WTC11 (cell line): ENCODE measurements around the gene F10. TPM values are rescaled to one million over a fixed set of nuclear protein-coding genes. Genes with fewer than 3 reads are reported as not detected.

Experiments used
- ATAC-seq: fragments of 200-7000 bp; cut with Tn5 transposase; 2 replicates; pipeline ENCODE4 v1.10.0; 2021; ENCODE audit warnings: mild to moderate bottlenecking, moderate library complexity
- CTCF ChIA-PET: fragments of 300-600 bp; sonication (Branson Sonifier 250); formaldehyde crosslinking; loops from one replicate; lab custom pipeline; 2021; ENCODE audit warnings: antibody characterized with exemption; lab: Charles Lee
- POLR2A ChIA-PET: fragments of 350-600 bp; sonication (Branson Sonifier 250); formaldehyde crosslinking; loops from one replicate; lab custom pipeline; 2021; ENCODE audit warnings: antibody characterized with exemption; lab: Charles Lee
- DNase-seq: peaks from one replicate; pipeline ENCODE4 v3.0.0; 2021; ENCODE audit warnings: low spot score
- H3K27ac Mint-ChIP-seq: 2 replicates; pipeline ENCODE4 v1.8.0; 2021; ENCODE audit warnings: mixed read lengths
- H3K27me3 Mint-ChIP-seq: 2 replicates; pipeline ENCODE4 v1.8.0; 2021; ENCODE audit warnings: low read depth, mild to moderate bottlenecking, moderate library complexity, mixed read lengths
- H3K36me3 Mint-ChIP-seq: 2 replicates; pipeline ENCODE4 v1.8.0; 2021; ENCODE audit warnings: mixed read lengths
- H3K4me1 Mint-ChIP-seq: 2 replicates; pipeline ENCODE4 v1.8.0; 2022; ENCODE audit warnings: mixed read lengths
- H3K4me3 Mint-ChIP-seq: 2 replicates; pipeline ENCODE4 v1.8.0; 2021; ENCODE audit warnings: mild to moderate bottlenecking, moderate library complexity, mixed read lengths
- H3K9me3 Mint-ChIP-seq: 2 replicates; pipeline ENCODE4 v1.8.0; 2021; ENCODE audit warnings: mixed read lengths
- ATF1 ChIP-seq: sonication (generic); formaldehyde crosslinking; IDR thresholded peaks from 2 replicates; pipeline ENCODE4 v1.8.1; 2023; ENCODE audit warnings: mild to moderate bottlenecking, moderate library complexity, missing genetic modification reagents
- CREB1 ChIP-seq: sonication (generic); formaldehyde crosslinking; IDR thresholded peaks from 2 replicates; pipeline ENCODE4 v1.8.0; 2023; ENCODE audit warnings: mild to moderate bottlenecking, missing genetic modification reagents
- CREM ChIP-seq: sonication (generic); formaldehyde crosslinking; IDR thresholded peaks from 2 replicates; pipeline ENCODE4 v1.8.1; 2022; ENCODE audit warnings: mild to moderate bottlenecking, missing genetic modification reagents, moderate library complexity
- EMX1 ChIP-seq: fragments of 250-450 bp; sonication (Bioruptor Pico); IDR thresholded peaks from 2 replicates; pipeline ENCODE4 v1.8.0; 2021; ENCODE audit warnings: mild to moderate bottlenecking
- ESRRA ChIP-seq: sonication (generic); formaldehyde crosslinking; IDR thresholded peaks from 2 replicates; pipeline ENCODE4 v1.8.1; 2022; ENCODE audit warnings: mild to moderate bottlenecking, missing genetic modification reagents, borderline replicate concordance
- IRF2 ChIP-seq: sonication (generic); formaldehyde crosslinking; IDR thresholded peaks from 2 replicates; pipeline ENCODE4 v1.8.0; 2022; ENCODE audit warnings: low read depth, missing genetic modification reagents, borderline replicate concordance
- NFYB ChIP-seq: sonication (generic); formaldehyde crosslinking; conservative IDR thresholded peaks from 2 replicates; pipeline ENCODE4 v1.8.0; 2022; ENCODE audit warnings: low read depth, missing genetic modification reagents
- TCF7 ChIP-seq: sonication (generic); formaldehyde crosslinking; IDR thresholded peaks from 2 replicates; pipeline ENCODE4 v1.8.0; 2022; ENCODE audit warnings: mild to moderate bottlenecking, low read depth, missing genetic modification reagents, moderate library complexity
- TEAD4 ChIP-seq: sonication (generic); formaldehyde crosslinking; IDR thresholded peaks from 2 replicates; pipeline ENCODE4 v1.8.0; 2022; ENCODE audit warnings: mild to moderate bottlenecking, missing genetic modification reagents
- ZNF232 ChIP-seq: sonication (generic); formaldehyde crosslinking; IDR thresholded peaks from 2 replicates; pipeline ENCODE4 v1.8.0; 2022; ENCODE audit warnings: mild to moderate bottlenecking, missing genetic modification reagents
- total RNA-seq: library from RNA; stranded (reverse); gene quantifications from 3 replicates; pipeline ENCODE4 v1.2.3, GENCODE V29; 2021
- TF ChIP-seq, protein P1 (sequence below): sonication (generic); formaldehyde crosslinking; conservative IDR thresholded peaks from 2 replicates; pipeline ENCODE4 v1.8.1; 2023; ENCODE audit warnings: mild to moderate bottlenecking, low read depth, missing genetic modification reagents, moderate library complexity
- TF ChIP-seq, protein P2 (sequence below): fragments of 250-450 bp; sonication (Bioruptor Pico); IDR thresholded peaks from 2 replicates; pipeline ENCODE4 v1.9.0; 2021; ENCODE audit warnings: moderate library complexity, mild to moderate bottlenecking, inconsistent platforms, borderline replicate concordance
- TF ChIP-seq, protein P3 (sequence below): sonication (generic); formaldehyde crosslinking; IDR thresholded peaks from 2 replicates; pipeline ENCODE4 v1.8.0; 2022; ENCODE audit warnings: missing genetic modification reagents
- TF ChIP-seq, protein P4 (sequence below): sonication (generic); formaldehyde crosslinking; IDR thresholded peaks from 2 replicates; pipeline ENCODE4 v1.8.0; 2023; ENCODE audit warnings: missing genetic modification reagents

The F10 gene
- total RNA-seq, 1 experiment from 2014 or later, result 0.87 TPM

DNA sequence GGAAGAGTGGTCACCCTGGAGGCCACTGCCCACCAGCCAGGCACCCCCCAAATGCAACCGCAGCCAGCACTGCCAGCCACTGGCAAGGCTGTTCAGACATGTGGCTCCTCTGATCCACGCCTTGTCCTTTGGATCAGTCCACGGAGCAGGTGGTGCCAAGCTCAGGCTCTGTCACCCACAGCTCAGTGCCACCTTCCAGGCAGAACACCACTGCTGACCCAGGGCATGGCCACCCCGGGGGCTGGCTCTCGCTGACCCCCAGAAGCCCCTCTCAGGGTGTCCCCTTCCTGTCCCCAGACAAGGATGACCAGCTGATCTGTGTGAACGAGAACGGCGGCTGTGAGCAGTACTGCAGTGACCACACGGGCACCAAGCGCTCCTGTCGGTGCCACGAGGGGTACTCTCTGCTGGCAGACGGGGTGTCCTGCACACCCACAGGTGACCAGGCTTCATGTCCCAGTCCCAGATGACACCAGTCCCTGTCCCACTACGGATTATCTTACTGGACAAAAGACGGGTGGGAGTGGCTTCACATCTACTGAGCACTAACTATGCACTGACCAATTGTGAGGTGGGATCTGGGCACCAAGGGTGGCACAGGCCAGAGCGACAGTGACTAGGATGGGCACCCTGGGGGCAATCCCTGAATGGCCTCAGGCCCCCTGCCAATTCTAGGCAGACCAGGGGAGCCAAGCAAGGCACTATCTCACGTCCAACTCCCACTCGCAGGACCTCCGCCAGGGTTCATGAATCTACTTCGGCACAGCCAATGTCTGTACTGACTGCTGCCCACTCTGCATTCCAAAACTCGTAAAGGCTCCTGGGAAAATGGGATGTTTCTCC, 7.0 kb upstream of the F10 start (continued):
- TF ChIP-seq, protein P1, sequence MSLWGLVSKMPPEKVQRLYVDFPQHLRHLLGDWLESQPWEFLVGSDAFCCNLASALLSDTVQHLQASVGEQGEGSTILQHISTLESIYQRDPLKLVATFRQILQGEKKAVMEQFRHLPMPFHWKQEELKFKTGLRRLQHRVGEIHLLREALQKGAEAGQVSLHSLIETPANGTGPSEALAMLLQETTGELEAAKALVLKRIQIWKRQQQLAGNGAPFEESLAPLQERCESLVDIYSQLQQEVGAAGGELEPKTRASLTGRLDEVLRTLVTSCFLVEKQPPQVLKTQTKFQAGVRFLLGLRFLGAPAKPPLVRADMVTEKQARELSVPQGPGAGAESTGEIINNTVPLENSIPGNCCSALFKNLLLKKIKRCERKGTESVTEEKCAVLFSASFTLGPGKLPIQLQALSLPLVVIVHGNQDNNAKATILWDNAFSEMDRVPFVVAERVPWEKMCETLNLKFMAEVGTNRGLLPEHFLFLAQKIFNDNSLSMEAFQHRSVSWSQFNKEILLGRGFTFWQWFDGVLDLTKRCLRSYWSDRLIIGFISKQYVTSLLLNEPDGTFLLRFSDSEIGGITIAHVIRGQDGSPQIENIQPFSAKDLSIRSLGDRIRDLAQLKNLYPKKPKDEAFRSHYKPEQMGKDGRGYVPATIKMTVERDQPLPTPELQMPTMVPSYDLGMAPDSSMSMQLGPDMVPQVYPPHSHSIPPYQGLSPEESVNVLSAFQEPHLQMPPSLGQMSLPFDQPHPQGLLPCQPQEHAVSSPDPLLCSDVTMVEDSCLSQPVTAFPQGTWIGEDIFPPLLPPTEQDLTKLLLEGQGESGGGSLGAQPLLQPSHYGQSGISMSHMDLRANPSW (CRISPR knock-in tag), result no peak
- TF ChIP-seq, protein P2, sequence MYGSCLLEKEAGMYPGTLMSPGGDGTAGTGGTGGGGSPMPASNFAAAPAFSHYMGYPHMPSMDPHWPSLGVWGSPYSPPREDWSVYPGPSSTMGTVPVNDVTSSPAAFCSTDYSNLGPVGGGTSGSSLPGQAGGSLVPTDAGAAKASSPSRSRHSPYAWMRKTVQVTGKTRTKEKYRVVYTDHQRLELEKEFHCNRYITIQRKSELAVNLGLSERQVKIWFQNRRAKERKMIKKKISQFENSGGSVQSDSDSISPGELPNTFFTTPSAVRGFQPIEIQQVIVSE (CRISPR knock-in tag), result no peak
- TF ChIP-seq CREM (CRISPR knock-in tag), result no peak

DNA sequence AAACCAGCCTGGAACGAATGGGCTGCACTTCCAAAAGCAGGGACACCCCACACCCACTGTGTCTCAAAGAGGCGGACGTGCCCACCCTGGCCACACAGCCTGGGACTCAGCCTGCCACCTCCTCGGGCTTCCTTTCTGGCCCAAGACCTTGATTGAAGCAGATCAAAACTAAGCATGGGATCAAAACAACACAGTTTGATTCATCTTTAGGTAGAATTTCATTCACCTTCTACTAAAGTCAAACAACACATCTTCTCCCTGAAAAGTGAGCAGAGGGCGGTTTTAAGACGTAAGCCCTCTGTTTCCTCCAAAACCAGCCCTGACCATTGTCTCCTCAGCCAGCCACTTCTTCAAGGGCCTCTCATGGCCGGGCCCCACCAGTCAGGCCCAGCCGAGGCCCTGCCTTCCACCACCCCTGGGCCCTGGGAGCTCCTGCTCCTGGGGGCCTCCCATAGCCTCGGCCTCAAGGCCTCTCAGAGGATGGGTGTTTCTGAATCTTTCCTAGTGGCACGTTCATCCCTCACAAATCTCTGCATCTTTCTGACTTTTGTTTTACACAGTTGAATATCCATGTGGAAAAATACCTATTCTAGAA, 6.3 kb upstream of the F10 start:
- no peak for ATAC-seq
- 0 out of 2 replicates have a peak, but pooled peaks cover 2% of the 10 kb centered on the region for H3K36me3 Mint-ChIP-seq
- peaks cover 6% of the 10 kb centered on the region for H3K9me3 Mint-ChIP-seq
- no peak for DNase-seq
- ChIA-PET POLR2A (no interaction called here), CTCF (no interaction called here)
- H3K4me3 Mint-ChIP-seq, result no peak overlapping the region
- peaks cover 6% of the 10 kb centered on the region for H3K27me3 Mint-ChIP-seq
- no peaks in the 10 kb centered on the region for H3K4me1 Mint-ChIP-seq
- no peak overlapping the region for H3K27ac Mint-ChIP-seq
- TF ChIP-seq, protein P3, sequence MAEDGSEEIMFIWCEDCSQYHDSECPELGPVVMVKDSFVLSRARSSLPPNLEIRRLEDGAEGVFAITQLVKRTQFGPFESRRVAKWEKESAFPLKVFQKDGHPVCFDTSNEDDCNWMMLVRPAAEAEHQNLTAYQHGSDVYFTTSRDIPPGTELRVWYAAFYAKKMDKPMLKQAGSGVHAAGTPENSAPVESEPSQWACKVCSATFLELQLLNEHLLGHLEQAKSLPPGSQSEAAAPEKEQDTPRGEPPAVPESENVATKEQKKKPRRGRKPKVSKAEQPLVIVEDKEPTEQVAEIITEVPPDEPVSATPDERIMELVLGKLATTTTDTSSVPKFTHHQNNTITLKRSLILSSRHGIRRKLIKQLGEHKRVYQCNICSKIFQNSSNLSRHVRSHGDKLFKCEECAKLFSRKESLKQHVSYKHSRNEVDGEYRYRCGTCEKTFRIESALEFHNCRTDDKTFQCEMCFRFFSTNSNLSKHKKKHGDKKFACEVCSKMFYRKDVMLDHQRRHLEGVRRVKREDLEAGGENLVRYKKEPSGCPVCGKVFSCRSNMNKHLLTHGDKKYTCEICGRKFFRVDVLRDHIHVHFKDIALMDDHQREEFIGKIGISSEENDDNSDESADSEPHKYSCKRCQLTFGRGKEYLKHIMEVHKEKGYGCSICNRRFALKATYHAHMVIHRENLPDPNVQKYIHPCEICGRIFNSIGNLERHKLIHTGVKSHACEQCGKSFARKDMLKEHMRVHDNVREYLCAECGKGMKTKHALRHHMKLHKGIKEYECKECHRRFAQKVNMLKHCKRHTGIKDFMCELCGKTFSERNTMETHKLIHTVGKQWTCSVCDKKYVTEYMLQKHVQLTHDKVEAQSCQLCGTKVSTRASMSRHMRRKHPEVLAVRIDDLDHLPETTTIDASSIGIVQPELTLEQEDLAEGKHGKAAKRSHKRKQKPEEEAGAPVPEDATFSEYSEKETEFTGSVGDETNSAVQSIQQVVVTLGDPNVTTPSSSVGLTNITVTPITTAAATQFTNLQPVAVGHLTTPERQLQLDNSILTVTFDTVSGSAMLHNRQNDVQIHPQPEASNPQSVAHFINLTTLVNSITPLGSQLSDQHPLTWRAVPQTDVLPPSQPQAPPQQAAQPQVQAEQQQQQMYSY (CRISPR knock-in tag), result no peak
- no peak for TF ChIP-seq TEAD4
- TF ChIP-seq, all 79 proteins: peak for 0

DNA sequence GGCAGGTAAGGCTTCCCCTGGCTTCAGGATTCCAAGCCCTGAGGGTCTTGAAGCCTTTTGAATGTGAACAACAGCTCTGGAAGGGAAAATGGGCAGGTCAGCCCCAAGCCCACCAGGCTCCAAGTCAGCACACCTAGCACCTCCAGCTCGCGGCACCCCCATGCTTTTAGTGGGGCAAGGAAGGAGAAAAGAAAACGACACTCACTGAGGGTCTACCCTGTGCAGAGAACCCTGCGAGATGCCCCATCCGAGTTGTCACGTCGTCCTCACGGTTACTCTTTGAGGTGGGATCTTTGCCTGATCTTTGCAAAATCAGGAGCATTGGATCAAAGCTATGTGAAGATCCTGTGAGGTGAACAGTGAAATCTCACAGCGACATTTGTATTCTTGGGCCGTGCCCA, 5.7 kb upstream of the F10 start:
- no peak for ATAC-seq
- Mint-ChIP-seq H3K4me3 (no peak overlapping the region), H3K27me3 (peaks cover 6% of the 10 kb centered on the region), H3K4me1 (no peaks in the 10 kb centered on the region), H3K36me3 (0 out of 2 replicates have a peak, but pooled peaks cover 2% of the 10 kb centered on the region), H3K9me3 (peaks cover 6% of the 10 kb centered on the region), H3K27ac (no peak overlapping the region)
- DNase-seq, result no peak
- CTCF ChIA-PET, result no interaction called here
- POLR2A ChIA-PET, result no interaction called here
- TF ChIP-seq, protein P4, sequence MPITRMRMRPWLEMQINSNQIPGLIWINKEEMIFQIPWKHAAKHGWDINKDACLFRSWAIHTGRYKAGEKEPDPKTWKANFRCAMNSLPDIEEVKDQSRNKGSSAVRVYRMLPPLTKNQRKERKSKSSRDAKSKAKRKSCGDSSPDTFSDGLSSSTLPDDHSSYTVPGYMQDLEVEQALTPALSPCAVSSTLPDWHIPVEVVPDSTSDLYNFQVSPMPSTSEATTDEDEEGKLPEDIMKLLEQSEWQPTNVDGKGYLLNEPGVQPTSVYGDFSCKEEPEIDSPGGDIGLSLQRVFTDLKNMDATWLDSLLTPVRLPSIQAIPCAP (CRISPR knock-in tag), result no peak
- TF ChIP-seq, protein P2 (CRISPR knock-in tag), result no peak
- TF ChIP-seq NFYB (CRISPR knock-in tag) (no peak), TCF7 (CRISPR knock-in tag) (no peak), EMX1 (CRISPR knock-in tag) (no peak), ESRRA (CRISPR knock-in tag) (no peak), ATF1 (CRISPR knock-in tag) (no peak), ZNF232 (CRISPR knock-in tag) (no peak), CREB1 (CRISPR knock-in tag) (no peak), IRF2 (no peak)
- TF ChIP-seq, protein P3 (CRISPR knock-in tag), result no peak
